GM23248 (cell line): ENCODE results near the gene TIMM50. TPM values are rescaled to one million over a fixed set of nuclear protein-coding genes. Genes with fewer than 3 reads are reported as not detected.
A peak's percentile ranks its signal among the peaks of the same experiment; 100 is the strongest.

Experiments
- DNase-seq: peaks from one replicate; pipeline ENCODE4 v3.0.0-alpha.2; 2015
- H2AFZ ChIP-seq: fragments of 200-600 bp; sonication (generic); 2 replicates; pipeline ENCODE4 v1.6.1; 2016; ENCODE audit warnings: antibody characterized with exemption
- H3F3A ChIP-seq: fragments of 200-600 bp; sonication (generic); 2 replicates; pipeline ENCODE4 v1.6.1; 2016; ENCODE audit warnings: mild to moderate bottlenecking, antibody characterized with exemption, mixed run types; ENCODE audit not compliant: insufficient read depth
- H3K27ac ChIP-seq: fragments of 200-600 bp; sonication (generic); 2 replicates; pipeline ENCODE4 v1.5.1; 2016; ENCODE audit warnings: mild to moderate bottlenecking
- H3K27me3 ChIP-seq: fragments of 200-600 bp; sonication (generic); replicated peaks from 2 replicates; pipeline ENCODE4 v1.6.1; 2016; ENCODE audit warnings: mild to moderate bottlenecking; ENCODE audit not compliant: insufficient read depth
- H3K36me3 ChIP-seq: fragments of 200-600 bp; sonication (generic); 2 replicates; pipeline ENCODE4 v1.6.1; 2016; ENCODE audit warnings: low read depth, mild to moderate bottlenecking
- H3K4me1 ChIP-seq: fragments of 200-600 bp; sonication (generic); 2 replicates; pipeline ENCODE4 v1.6.1; 2016; ENCODE audit warnings: mild to moderate bottlenecking; ENCODE audit not compliant: insufficient read depth
- H3K4me2 ChIP-seq: fragments of 200-600 bp; sonication (generic); one replicate; pipeline ENCODE4 v1.6.1; 2016; ENCODE audit warnings: mild to moderate bottlenecking; ENCODE audit not compliant: unreplicated experiment
- H3K4me3 ChIP-seq: fragments of 200-600 bp; sonication (generic); 2 replicates; pipeline ENCODE4 v1.5.1; 2016; ENCODE audit warnings: mild to moderate bottlenecking
- H3K79me2 ChIP-seq: fragments of 200-600 bp; sonication (generic); 2 replicates; pipeline ENCODE4 v1.6.1; 2016; ENCODE audit warnings: mild to moderate bottlenecking; ENCODE audit not compliant: insufficient read depth
- H3K9ac ChIP-seq: fragments of 200-600 bp; sonication (generic); 2 replicates; pipeline ENCODE4 v1.6.1; 2016; ENCODE audit warnings: mild to moderate bottlenecking
- H3K9me2 ChIP-seq: fragments of 200-600 bp; sonication (generic); 2 replicates; pipeline ENCODE4 v1.6.1; 2016; ENCODE audit warnings: mixed run types, mild to moderate bottlenecking, moderate library complexity; ENCODE audit not compliant: insufficient read depth
- H3K9me3 ChIP-seq: fragments of 200-600 bp; sonication (generic); one replicate; pipeline ENCODE4 v1.6.1; 2017; ENCODE audit warnings: low read depth
- H4K20me1 ChIP-seq: fragments of 200-600 bp; sonication (generic); 2 replicates; pipeline ENCODE4 v1.6.0; 2016; ENCODE audit not compliant: insufficient read depth
- EZH2 ChIP-seq: fragments of 200-600 bp; sonication (generic); IDR thresholded peaks from 2 replicates; pipeline ENCODE4 v1.6.1; 2018; ENCODE audit warnings: antibody characterized with exemption, mild to moderate bottlenecking; ENCODE audit not compliant: insufficient read depth, poor library complexity, severe bottlenecking
- EZH2phosphoT487 ChIP-seq: fragments of 200-600 bp; sonication (generic); IDR thresholded peaks from 2 replicates; pipeline ENCODE4 v1.6.1; 2018; ENCODE audit warnings: antibody characterized with exemption, moderate library complexity, mild to moderate bottlenecking, low read depth; ENCODE audit not compliant: insufficient read depth
- WGBS, 2 experiments: methylation state at CpG; one replicate each; pipeline ENCODE4 v1.1.6; 2015 to 2017; ENCODE audit warnings: low lambda C conversion rate in 2 of 2, low coverage in 1 of 2; ENCODE audit errors: missing lambda C conversion rate in 2 of 2; 5-methylcytosine and 5-hydroxymethylcytosine counted together
- in situ Hi-C: fragments of 300-500 bp; cut with MboI; formaldehyde crosslinking; loops from 2 replicates; pipeline ENCODE4 v1.15.0; 2020
- polyA plus RNA-seq: library from polyadenylated mRNA; unstranded; fragments of >200 nt; fragmentation: Nextera tagmentation; extraction: Ambion mirVana; gene quantifications from 2 replicates; pipeline ENCODE4 v1.2.1, GENCODE V29; 2016
- total RNA-seq: library from RNA; depleted of rRNA; stranded (reverse); fragments of >200 nt; shearing (Covaris generic); gene quantifications from 2 replicates; pipeline ENCODE4 v1.2.3, GENCODE V29; 2014

Gene TIMM50
- total and polyA plus RNA-seq, 2 experiments from 2014 or later, result 66.7 to 82.0 TPM

DNA sequence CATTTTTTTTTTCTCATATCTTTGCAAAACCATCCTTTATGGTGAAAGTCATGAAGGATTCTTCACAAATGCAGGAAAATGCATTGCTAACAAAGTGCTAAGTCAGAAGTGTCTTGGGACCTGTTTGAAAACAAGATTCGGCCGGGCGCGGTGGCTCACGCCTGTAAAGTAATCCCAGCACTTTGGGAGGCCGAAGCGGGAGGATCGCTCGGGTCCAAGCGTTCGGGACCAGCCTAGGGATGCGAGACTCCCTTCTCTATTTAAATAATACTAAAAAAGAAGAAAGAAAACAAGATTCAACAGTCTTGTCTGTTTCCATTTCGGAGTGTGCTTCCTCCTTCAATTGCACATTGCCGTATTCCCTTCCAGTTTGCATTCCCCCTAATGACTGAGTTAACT lies 51.2 kb downstream of the TIMM50 start:
- Histone ChIP-seq H3K9me2 (no peaks in the 10 kb centered on the region), H3K27me3 (no peaks in the 10 kb centered on the region), H3K79me2 (peaks cover 43% of the 10 kb centered on the region), H3K4me2 (peak overlapping the region; percentile 98), H3K4me1 (peaks cover 13% of the 10 kb centered on the region), H2AFZ (peak overlapping the region; percentile 91), H4K20me1 (no peaks in the 10 kb centered on the region), H3K27ac (peak overlapping the region; percentile 74), H3K9me3 (no peaks in the 10 kb centered on the region), H3F3A (no peaks in the 10 kb centered on the region; the same call in 1 of the 2 replicates), H3K36me3 (no peaks in the 10 kb centered on the region), H3K9ac (peak overlapping the region; percentile 85), H3K4me3 (peak overlapping the region; percentile 92)
- 6 to 7% methylated on average over 14 of the region's 14 CpGs for WGBS, 2 experiments
- TF ChIP-seq EZH2 (no peak), EZH2phosphoT487 (no peak)
- DNase-seq, result peak; percentile 35
- in situ Hi-C loops, result no loop called here

DNA sequence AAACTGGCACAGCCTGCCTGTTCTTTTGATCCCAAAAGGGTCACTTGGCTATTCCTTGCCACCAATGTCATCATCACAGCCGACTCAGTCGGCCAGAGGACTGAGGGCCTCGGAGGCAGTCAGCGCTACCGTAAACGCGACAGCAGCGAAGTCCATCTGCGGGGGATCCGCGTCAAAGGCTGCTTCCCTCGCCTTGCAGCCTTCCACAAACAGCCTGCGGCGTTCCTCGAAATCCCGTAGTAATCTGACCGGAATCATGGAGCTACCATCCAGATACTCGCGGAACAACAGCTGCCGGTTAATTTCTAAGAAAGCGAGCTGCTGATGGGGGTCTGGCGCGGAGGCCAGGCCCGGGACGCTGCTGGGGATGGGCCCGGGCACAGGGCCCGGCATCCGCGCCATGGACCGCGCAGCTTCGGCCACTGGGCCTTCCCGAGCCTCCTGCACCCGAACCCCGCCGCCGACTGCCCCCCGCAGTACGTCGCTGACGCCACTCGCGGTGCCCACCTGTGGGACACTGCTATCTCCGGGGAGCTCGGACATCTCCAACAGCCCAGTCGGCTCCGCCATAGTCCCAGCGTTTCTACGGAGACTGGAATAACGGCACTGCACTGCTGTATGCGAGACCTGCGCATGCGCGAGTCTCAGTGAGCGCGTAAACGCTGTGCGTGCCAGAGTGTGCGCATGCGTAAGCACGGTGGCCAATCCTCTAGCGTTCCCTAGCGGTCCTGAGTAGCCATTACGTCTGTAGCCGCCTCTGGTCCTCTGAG lies 51.8 kb downstream of the TIMM50 start, which contains the start of gene EID2B:
TSS of gene EID2B (minus strand) at position 620 of the 770 bp plus-strand sequence. CDS start at position 570, 50 bp downstream.
- H3K4me2 ChIP-seq, result peak within 1 kb of the TSS; percentile 98
- H3K9me2 ChIP-seq, result no peaks in the 10 kb centered on the region
- in situ Hi-C loops, result no loop called here
- H2AFZ ChIP-seq, result peak within 1 kb of the TSS; percentile 91
- peaks cover 46% of the 10 kb centered on the region for H3K79me2 ChIP-seq
- H3K4me1 ChIP-seq, result peaks cover 13% of the 10 kb centered on the region
- H3K9ac ChIP-seq, result peak within 1 kb of the TSS; percentile 85
- TF ChIP-seq EZH2phosphoT487, result no peak
- no peak for TF ChIP-seq EZH2
- no peaks in the 10 kb centered on the region; the same call in 1 of the 2 replicates for H3F3A ChIP-seq
- WGBS, 2 experiments, result 1% methylated on average over 56 to 65 of the region's 65 CpGs
- H3K27me3 ChIP-seq, result no peaks in the 10 kb centered on the region
- no peaks in the 10 kb centered on the region for H3K9me3 ChIP-seq
- peak within 1 kb of the TSS; percentile 74 for H3K27ac ChIP-seq
- H3K36me3 ChIP-seq, result no peaks in the 10 kb centered on the region
- H3K4me3 ChIP-seq, result peak within 1 kb of the TSS; percentile 92
- DNase-seq, result peak; percentile 99
- no peaks in the 10 kb centered on the region for H4K20me1 ChIP-seq

- peaks cover 53% of the 10 kb centered on the region for H3K79me2 ChIP-seq
- no peak for DNase-seq
- TF ChIP-seq EZH2 (no peak), EZH2phosphoT487 (no peak)
- no peaks in the 10 kb centered on the region for H3K27me3 ChIP-seq
- peaks cover 13% of the 10 kb centered on the region for H3K4me1 ChIP-seq
- H3K4me2 ChIP-seq, result no peak overlapping the region
- H3F3A ChIP-seq, result no peaks in the 10 kb centered on the region; the same call in 1 of the 2 replicates
- H2AFZ ChIP-seq, result peak overlapping the region; percentile 32; the same call in 1 of the 2 replicates
- no peaks in the 10 kb centered on the region for H3K9me2 ChIP-seq
- 17 to 19% methylated on average over 12 of the region's 12 CpGs for WGBS, 2 experiments
- no peaks in the 10 kb centered on the region for H3K9me3 ChIP-seq
- 0 out of 2 replicates have a peak overlapping the region, but pooled peaks have one; percentile 92 for H3K4me3 ChIP-seq
- H4K20me1 ChIP-seq, result no peaks in the 10 kb centered on the region
- no peak overlapping the region for H3K27ac ChIP-seq
- no peak overlapping the region for H3K9ac ChIP-seq
- in situ Hi-C loops, result no loop called here
- H3K36me3 ChIP-seq, result no peaks in the 10 kb centered on the region
Observed at GRCh38 chr19:39533003-39533512, 52.4 kb downstream of the TIMM50 start.

DNA sequence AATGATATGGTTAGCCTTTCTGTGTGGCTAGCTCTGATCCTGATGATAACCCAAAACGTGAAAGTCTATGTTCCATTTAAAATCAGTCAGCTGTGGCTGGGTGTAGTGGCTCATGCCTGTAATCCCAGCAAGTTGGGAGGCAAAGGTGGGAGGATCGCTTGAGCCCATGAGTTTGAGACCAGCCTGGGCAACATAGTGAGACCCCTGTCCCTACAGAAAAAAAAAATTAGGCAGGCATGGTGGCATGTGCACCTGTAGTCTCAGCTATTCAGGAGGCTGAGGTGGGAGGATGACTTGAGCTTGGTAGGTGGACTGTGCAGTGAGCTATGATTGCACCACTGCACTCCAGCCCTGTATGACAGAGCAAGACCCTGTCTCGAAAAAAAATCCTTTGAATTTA lies 53.2 kb downstream of the TIMM50 start:
- H3K9me2 ChIP-seq, result no peaks in the 10 kb centered on the region
- 44 to 48% methylated on average over 3 of the region's 3 CpGs for WGBS, 2 experiments
- peaks cover 20% of the 10 kb centered on the region for H3K4me1 ChIP-seq
- no peaks in the 10 kb centered on the region for H3K36me3 ChIP-seq
- no peaks in the 10 kb centered on the region for H3K27me3 ChIP-seq
- peaks cover 55% of the 10 kb centered on the region for H3K79me2 ChIP-seq
- TF ChIP-seq EZH2, result no peak
- TF ChIP-seq EZH2phosphoT487, result no peak
- in situ Hi-C loops, result no loop called here
- H2AFZ ChIP-seq, result no peak overlapping the region
- H3K27ac ChIP-seq, result no peak overlapping the region
- no peak for DNase-seq
- H3K9ac ChIP-seq, result no peak overlapping the region
- no peak overlapping the region for H3K4me3 ChIP-seq
- no peaks in the 10 kb centered on the region for H3K9me3 ChIP-seq
- no peaks in the 10 kb centered on the region for H4K20me1 ChIP-seq
- no peak overlapping the region for H3K4me2 ChIP-seq
- H3F3A ChIP-seq, result peaks cover 1% of the 10 kb centered on the region; the same call in 1 of the 2 replicates
